ENCODE data around the gene RASA2. TPM values are rescaled to one million over a fixed set of nuclear protein-coding genes. Genes with fewer than 3 reads are reported as not detected.

RASA2 gene
- total and polyA plus RNA-seq, 9 of the 15 experiments (the other 6 are each of a cell fraction or from before 2014, with no cell fraction given) = 2.0 to 12.8 (median 9.5) TPM

GRCh38 chr3:141618103-141618910 is 131.5 kb downstream of the RASA2 start:
- Histone ChIP-seq H2AFZ (ENCODE audit: low read depth, low read length) (no peak overlapping the region), H3K9me3 (replicated peaks; ENCODE audit: control insufficient read depth, insufficient read depth, low read depth, low read length) (no peaks in the 10 kb centered on the region), H3K36me3 (ENCODE audit: control insufficient read depth, insufficient read depth, low read length) (no peaks in the 10 kb centered on the region), H3K27me3 (ENCODE audit: control insufficient read depth in 2 of 2, insufficient read depth in 2 of 2, low read length in 2 of 2) (no peaks in the 10 kb centered on the region), H3K79me2 (ENCODE audit: control insufficient read depth, insufficient read depth, low read length) (no peaks in the 10 kb centered on the region), H3K9ac (ENCODE audit: insufficient read depth in 1 of 2, low read depth in 2 of 2, low read length in 2 of 2) (no peak overlapping the region), H3K4me2 (ENCODE audit: insufficient read depth, low read length) (no peak overlapping the region), H4K20me1 (replicated peaks; ENCODE audit: control insufficient read depth, insufficient read depth, low read length) (no peaks in the 10 kb centered on the region), H3K9me1 (ENCODE audit: control insufficient read depth, insufficient read depth, low read length) (no peaks in the 10 kb centered on the region), H3K4me1 (replicated peaks in 1 of 2; ENCODE audit: control insufficient read depth in 2 of 2, insufficient read depth in 2 of 2, low read length in 2 of 2) (no peaks in the 10 kb centered on the region), H3K27ac (ENCODE audit: extremely low read depth, low read depth, low read length) (no peak overlapping the region), H3K4me3 (no peak overlapping the region)
- no peak for DNase-seq (ENCODE audit: extremely low read depth in 1 of 4, low spot score in 3 of 4)
- intact Hi-C loops (cut with micrococcal nuclease) = no loop called here
- ChIA-PET POLR2A (no interaction called here), CTCF (ENCODE audit: low intra/inter-chr PET ratio) (no interaction called here)
- in situ Hi-C loops (cut with MboI) = no loop called here
- no peak for FAIRE-seq
- TF ChIP-seq POLR3G (IDR thresholded peaks at IDR 0.05; ENCODE audit: extremely low read depth, insufficient read length, insufficient replicate concordance) = no peak
- 62% methylated on average over 6 of the region's 6 CpGs for whole genome bisulfite sequencing (ENCODE audit: insufficient coverage, low coverage, missing lambda C conversion rate)
- BruUV-seq (replicated peaks) = no TSS peak
- ATAC-seq = no peak

DNA sequence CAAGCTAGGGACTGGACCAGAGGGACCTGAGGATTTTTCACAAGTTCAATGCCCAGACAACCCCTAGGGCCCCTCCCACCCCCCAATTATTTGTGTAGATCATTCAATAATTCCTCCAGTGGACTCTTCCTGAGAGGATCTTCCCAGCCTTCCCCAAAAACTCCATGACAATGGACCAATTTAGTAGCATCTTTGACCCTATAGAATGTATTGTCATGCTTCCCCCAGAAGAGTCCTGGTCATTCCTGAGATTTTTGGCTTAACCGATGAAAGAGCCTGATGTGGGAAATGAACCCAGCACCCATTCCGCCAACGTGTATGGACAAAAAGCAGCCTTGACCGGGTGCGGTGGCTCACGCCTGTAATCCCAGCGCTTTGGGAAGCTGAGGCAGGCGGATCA is 132.1 kb downstream of the RASA2 start:
- DNase-seq (ENCODE audit: extremely low read depth in 1 of 4, low spot score in 3 of 4) = no peak
- Histone ChIP-seq H3K79me2 (ENCODE audit: control insufficient read depth, insufficient read depth, low read length) (no peaks in the 10 kb centered on the region), H3K36me3 (ENCODE audit: control insufficient read depth, insufficient read depth, low read length) (no peaks in the 10 kb centered on the region), H4K20me1 (replicated peaks; ENCODE audit: control insufficient read depth, insufficient read depth, low read length) (no peaks in the 10 kb centered on the region), H3K9me1 (ENCODE audit: control insufficient read depth, insufficient read depth, low read length) (no peaks in the 10 kb centered on the region), H3K4me1 (replicated peaks in 1 of 2; ENCODE audit: control insufficient read depth in 2 of 2, insufficient read depth in 2 of 2, low read length in 2 of 2) (no peaks in the 10 kb centered on the region; a peak in 1 of 5 replicates), H3K4me3 (no peak overlapping the region), H3K4me2 (ENCODE audit: insufficient read depth, low read length) (no peak overlapping the region), H2AFZ (ENCODE audit: low read depth, low read length) (no peak overlapping the region), H3K9ac (ENCODE audit: insufficient read depth in 1 of 2, low read depth in 2 of 2, low read length in 2 of 2) (no peak overlapping the region), H3K27ac (ENCODE audit: extremely low read depth, low read depth, low read length) (no peak overlapping the region), H3K27me3 (ENCODE audit: control insufficient read depth in 2 of 2, insufficient read depth in 2 of 2, low read length in 2 of 2) (no peaks in the 10 kb centered on the region), H3K9me3 (replicated peaks; ENCODE audit: control insufficient read depth, insufficient read depth, low read depth, low read length) (no peaks in the 10 kb centered on the region)
- ChIA-PET POLR2A (no interaction called here), CTCF (ENCODE audit: low intra/inter-chr PET ratio) (no interaction called here)
- no peak for ATAC-seq
- no TSS peak for BruUV-seq (replicated peaks)
- no peak for TF ChIP-seq NFIC (IDR thresholded peaks at IDR 0.05)
- TF ChIP-seq IRF2 (CRISPR knock-in tag; IDR thresholded peaks at IDR 0.05) = no peak
- no peak for TF ChIP-seq NKRF (IDR thresholded peaks at IDR 0.05; ENCODE audit: borderline replicate concordance)
- TF ChIP-seq, protein P1, sequence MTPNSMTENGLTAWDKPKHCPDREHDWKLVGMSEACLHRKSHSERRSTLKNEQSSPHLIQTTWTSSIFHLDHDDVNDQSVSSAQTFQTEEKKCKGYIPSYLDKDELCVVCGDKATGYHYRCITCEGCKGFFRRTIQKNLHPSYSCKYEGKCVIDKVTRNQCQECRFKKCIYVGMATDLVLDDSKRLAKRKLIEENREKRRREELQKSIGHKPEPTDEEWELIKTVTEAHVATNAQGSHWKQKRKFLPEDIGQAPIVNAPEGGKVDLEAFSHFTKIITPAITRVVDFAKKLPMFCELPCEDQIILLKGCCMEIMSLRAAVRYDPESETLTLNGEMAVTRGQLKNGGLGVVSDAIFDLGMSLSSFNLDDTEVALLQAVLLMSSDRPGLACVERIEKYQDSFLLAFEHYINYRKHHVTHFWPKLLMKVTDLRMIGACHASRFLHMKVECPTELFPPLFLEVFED (CRISPR knock-in tag; conservative IDR thresholded peaks at IDR 0.05) = no peak
- no peak for TF ChIP-seq PHB (CRISPR knock-in tag; IDR thresholded peaks at IDR 0.05)
- no peak for TF ChIP-seq ELF1 (tag; IDR thresholded peaks at IDR 0.05)
- intact Hi-C loops (cut with micrococcal nuclease) = no loop called here
- no peak for FAIRE-seq
- 72% methylated on average over 8 of the region's 8 CpGs for WGBS (ENCODE audit: insufficient coverage, low coverage, missing lambda C conversion rate)
- in situ Hi-C loops (cut with MboI) = no loop called here

Measured in K562 (cell line).